ENCODE data around the gene ROBO1. TPM values are rescaled to one million over a fixed set of nuclear protein-coding genes. Genes with fewer than 3 reads are reported as not detected.

Gene ROBO1
- total and polyA plus RNA-seq, 2 of the 8 experiments (the other 6 are each of a cell fraction or from before 2014, with no cell fraction given) = 51.4 to 91.0 TPM

DNA sequence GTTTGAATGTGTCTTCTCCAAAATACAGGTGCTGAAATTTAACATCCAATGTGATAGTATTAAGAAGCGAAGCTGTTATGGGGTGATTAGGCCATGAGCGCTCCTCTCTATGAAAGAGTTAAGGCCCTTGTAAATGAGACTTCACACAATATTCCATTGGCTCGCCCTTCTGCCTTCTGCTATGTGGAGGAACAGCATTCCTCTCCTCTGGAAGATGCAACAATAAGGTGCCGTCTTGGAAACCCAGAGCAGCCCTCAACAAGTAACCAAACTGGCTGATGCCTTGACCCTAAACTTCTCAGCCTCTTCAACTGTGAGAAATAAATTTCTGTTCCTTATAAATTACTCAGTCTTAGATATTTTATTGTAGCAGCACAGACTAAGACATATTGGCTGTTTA is 874.6 kb downstream of the ROBO1 start:
- Histone ChIP-seq H3K4me1 (replicated peaks in 1 of 4; ENCODE audit: control insufficient read depth in 3 of 4, insufficient read depth in 4 of 4, low read length in 3 of 4) (peaks cover 0 to 9% (median 7%) of the 10 kb centered on the region in 4 experiments; a peak in 2 of 7 replicates), H2BK5ac (ENCODE audit: low read depth, low read length) (no peak overlapping the region), H3K36me3 (ENCODE audit: control insufficient read depth in 2 of 4, insufficient read depth in 4 of 4, low read length in 3 of 4) (no peaks in the 10 kb centered on the region), H3K79me1 (ENCODE audit: low read depth, low read length) (peaks cover 2% of the 10 kb centered on the region; the same call in 1 of the 2 replicates), H2BK20ac (ENCODE audit: low read length) (no peak overlapping the region), H4K20me1 (replicated peaks in 1 of 2; ENCODE audit: control insufficient read depth in 1 of 2, insufficient read depth in 2 of 2, low read length in 2 of 2) (peaks cover 0 to 2% of the 10 kb centered on the region in 2 experiments), H2AFZ (ENCODE audit: low read length) (no peak overlapping the region), H3K9ac (replicated peaks in 1 of 4; ENCODE audit: extremely low read depth in 1 of 4, low read depth in 3 of 4, low read length in 3 of 4) (no peak overlapping the region), H3K14ac (ENCODE audit: insufficient read length) (no peak overlapping the region), H3K4ac (replicated peaks; ENCODE audit: insufficient read length, low read depth, low read length) (no peak overlapping the region), H3K23ac (ENCODE audit: insufficient read length) (no peak overlapping the region), H2BK120ac (replicated peaks; ENCODE audit: low read depth, low read length) (no peak overlapping the region), H2BK12ac (ENCODE audit: low read depth, low read length) (no peak overlapping the region), H3K4me2 (ENCODE audit: insufficient read depth in 1 of 2, low read depth in 2 of 2, low read length in 2 of 2) (no peak overlapping the region), H3K27me3 (replicated peaks in 1 of 4; ENCODE audit: control insufficient read depth in 3 of 4, extremely low read depth in 1 of 4, insufficient read depth in 3 of 4, low read length in 3 of 4) (no peaks in the 10 kb centered on the region), H3K4me3 (ENCODE audit: extremely low read depth in 1 of 4, insufficient read depth in 2 of 4, low read depth in 3 of 4, low read length in 4 of 4) (no peak overlapping the region), H3K27ac (ENCODE audit: low read depth, low read length) (no peak overlapping the region), H3K23me2 (ENCODE audit: low read depth, low read length) (no peaks in the 10 kb centered on the region), H4K91ac (replicated peaks; ENCODE audit: insufficient read length, low read length) (no peak overlapping the region), H4K5ac (ENCODE audit: insufficient read length, low read depth, low read length) (no peak overlapping the region), H4K8ac (ENCODE audit: extremely low read depth, insufficient read depth, low read length) (no peak overlapping the region), H3K56ac (replicated peaks; ENCODE audit: insufficient read length, low read depth, low read length) (no peak overlapping the region), H3K18ac (ENCODE audit: extremely low read depth, low read length) (no peak overlapping the region), H2BK15ac (ENCODE audit: low read length) (no peak overlapping the region), H3K79me2 (ENCODE audit: control insufficient read depth in 1 of 2, insufficient read depth in 2 of 2, low read length in 2 of 2) (peaks cover 0 to 42% of the 10 kb centered on the region in 2 experiments; a peak in 2 of 4 replicates), H3K9me3 (ENCODE audit: insufficient read depth in 2 of 2, low read depth in 1 of 2, low read length in 1 of 2) (no peaks in the 10 kb centered on the region), H2AK5ac (ENCODE audit: low read depth, low read length) (no peak overlapping the region)
- ChIA-PET POLR2A (ENCODE audit: partially characterized antibody) (no interaction called here), CTCF (ENCODE audit: partially characterized antibody) (no interaction called here)
- 80% methylated on average over 4 of the region's 4 CpGs; no CpG with 5 or more reads in 1 of the 2 experiments for WGBS, 2 experiments (ENCODE audit: extremely low coverage in 1 of 2, insufficient coverage in 1 of 2, insufficient read length in 1 of 2, insufficient replicate concordance in 2 of 2, low coverage in 1 of 2, low lambda C conversion rate in 2 of 2, missing lambda C conversion rate in 1 of 2)
- no peak for DNase-seq (ENCODE audit: low read depth in 1 of 2, low spot score in 2 of 2)
- no peak for FAIRE-seq
- TF ChIP-seq TAF7 (optimal IDR thresholded peaks at IDR 0.05; ENCODE audit: borderline replicate concordance, low read depth, low read length) (no peak), NRF1 (IDR thresholded peaks at IDR 0.05; ENCODE audit: low read depth, low read length) (no peak), SP2 (IDR thresholded peaks at IDR 0.05; ENCODE audit: low read length) (no peak), YY1 (IDR thresholded peaks at IDR 0.05; ENCODE audit: low read depth, low read length) (no peak), POU5F1 (IDR thresholded peaks at IDR 0.05; ENCODE audit: low read depth, low read length) (no peak), RBBP5 (IDR thresholded peaks at IDR 0.05; ENCODE audit: borderline replicate concordance, low read depth, low read length) (no peak), CHD2 (IDR thresholded peaks at IDR 0.05; ENCODE audit: low read length) (no peak), SP1 (IDR thresholded peaks at IDR 0.05; ENCODE audit: low read depth, low read length) (0 out of 2 replicates have a peak, but pooled peaks have one; percentile 35), TEAD4 (IDR thresholded peaks at IDR 0.05; ENCODE audit: low read depth, low read length) (0 out of 2 replicates have a peak, but pooled peaks have one; percentile 32), GABPA (IDR thresholded peaks at IDR 0.05; ENCODE audit: borderline replicate concordance, insufficient read depth, low read length) (no peak), RFX5 (IDR thresholded peaks at IDR 0.05; ENCODE audit: borderline replicate concordance, low read depth, low read length) (no peak), CTBP2 (IDR thresholded peaks at IDR 0.05; ENCODE audit: borderline replicate concordance, insufficient read depth, insufficient read length, low read length) (no peak)
